ENCODE measurements around the gene MED15. TPM values are rescaled to one million over a fixed set of nuclear protein-coding genes. Genes with fewer than 3 reads are reported as not detected.
"Not testable (repeated sequence)": the region's sequence is repeated elsewhere in the genome, so short reads cannot be mapped to it uniquely, and the experiment has no call there.

The MED15 gene
- total RNA-seq, 1 experiment from 2014 or later, result 17.2 TPM

GRCh38 chr22:20589614-20590476, 82.4 kb downstream of the MED15 start:
- H3K27me3 ChIP-seq, result no peaks in the 10 kb centered on the region
- H3K36me3 ChIP-seq, result peaks cover 18% of the 10 kb centered on the region
- no peak for DNase-seq
- H3K4me3 ChIP-seq, result no peak overlapping the region
- no peaks in the 10 kb centered on the region for H3K9me3 ChIP-seq

- Histone ChIP-seq H3K27me3 (no peaks in the 10 kb centered on the region), H3K4me3 (no peak overlapping the region), H3K36me3 (peaks cover 11% of the 10 kb centered on the region; the same call in 1 of the 2 replicates), H3K9me3 (no peaks in the 10 kb centered on the region)
- no peak for DNase-seq
Measured at GRCh38 chr22:20590477-20591294, 83.3 kb downstream of the MED15 start.

GRCh38 chr22:20591295-20591645, 83.9 kb downstream of the MED15 start:
- H3K36me3 ChIP-seq, result peaks cover 10% of the 10 kb centered on the region; the same call in 1 of the 2 replicates
- DNase-seq, result no peak
- no peak overlapping the region for H3K4me3 ChIP-seq
- no peaks in the 10 kb centered on the region for H3K27me3 ChIP-seq
- H3K9me3 ChIP-seq, result no peaks in the 10 kb centered on the region

- H3K9me3 ChIP-seq, result no peaks in the 10 kb centered on the region
- H3K4me3 ChIP-seq, result no peak overlapping the region
- DNase-seq, result no peak
- peaks cover 5% of the 10 kb centered on the region; the same call in 1 of the 2 replicates for H3K36me3 ChIP-seq
- H3K27me3 ChIP-seq, result no peaks in the 10 kb centered on the region
Measured at GRCh38 chr22:20591660-20592310, 84.4 kb downstream of the MED15 start.

GRCh38 chr22:20594038-20594437, 86.6 kb downstream of the MED15 start:
- not testable (repeated sequence) for H3K4me3 ChIP-seq, H3K36me3 ChIP-seq, H3K27me3 ChIP-seq, H3K9me3 ChIP-seq, DNase-seq

- not testable (repeated sequence) for H3K9me3 ChIP-seq, H3K4me3 ChIP-seq, H3K27me3 ChIP-seq, H3K36me3 ChIP-seq, DNase-seq
Measured at GRCh38 chr22:20594486-20594885, 87.1 kb downstream of the MED15 start.

- DNase-seq, result no peak
- no peaks in the 10 kb centered on the region for H3K27me3 ChIP-seq
Measured at GRCh38 chr22:20595461-20595860, 88.1 kb downstream of the MED15 start.

GRCh38 chr22:20599117-20599516, 91.7 kb downstream of the MED15 start:
- Histone ChIP-seq H3K27me3 (no peaks in the 10 kb centered on the region), H3K9me3 (no peaks in the 10 kb centered on the region), H3K4me3 (no peak overlapping the region), H3K36me3 (no peaks in the 10 kb centered on the region)
- DNase-seq, result peak; percentile 19

More at GRCh38 chr22:20595461-20595860, 88.1 kb downstream of the MED15 start:
- H3K4me3 ChIP-seq, result no peak overlapping the region
- H3K9me3 ChIP-seq, result no peaks in the 10 kb centered on the region
- H3K36me3 ChIP-seq, result no peaks in the 10 kb centered on the region

- DNase-seq, result no peak
- Histone ChIP-seq H3K9me3 (no peaks in the 10 kb centered on the region), H3K36me3 (no peaks in the 10 kb centered on the region), H3K4me3 (no peak overlapping the region), H3K27me3 (no peaks in the 10 kb centered on the region)
Measured at GRCh38 chr22:20600137-20600673, 92.8 kb downstream of the MED15 start.

GRCh38 chr22:20601308-20601707, 93.9 kb downstream of the MED15 start:
- H3K4me3 ChIP-seq, result no peak overlapping the region
- H3K27me3 ChIP-seq, result no peaks in the 10 kb centered on the region
- no peaks in the 10 kb centered on the region for H3K9me3 ChIP-seq
- no peaks in the 10 kb centered on the region for H3K36me3 ChIP-seq
- DNase-seq, result no peak

- no peak for DNase-seq
- no peaks in the 10 kb centered on the region for H3K27me3 ChIP-seq
- no peak overlapping the region for H3K4me3 ChIP-seq
- H3K9me3 ChIP-seq, result no peaks in the 10 kb centered on the region
- H3K36me3 ChIP-seq, result no peaks in the 10 kb centered on the region
Measured at GRCh38 chr22:20602609-20603164, 95.3 kb downstream of the MED15 start.

- no peaks in the 10 kb centered on the region for H3K36me3 ChIP-seq
- no peak overlapping the region for H3K4me3 ChIP-seq
- H3K27me3 ChIP-seq, result no peaks in the 10 kb centered on the region
- H3K9me3 ChIP-seq, result no peaks in the 10 kb centered on the region
- DNase-seq, result no peak
Measured at GRCh38 chr22:20604092-20604747, 96.8 kb downstream of the MED15 start.

GRCh38 chr22:20604776-20605221, 97.4 kb downstream of the MED15 start:
- H3K9me3 ChIP-seq, result no peaks in the 10 kb centered on the region
- H3K27me3 ChIP-seq, result no peaks in the 10 kb centered on the region
- H3K4me3 ChIP-seq, result no peak overlapping the region
- DNase-seq, result no peak
- H3K36me3 ChIP-seq, result no peaks in the 10 kb centered on the region

- DNase-seq, result no peak
- Histone ChIP-seq H3K9me3 (no peaks in the 10 kb centered on the region), H3K27me3 (no peaks in the 10 kb centered on the region), H3K4me3 (no peak overlapping the region), H3K36me3 (no peaks in the 10 kb centered on the region)
Measured at GRCh38 chr22:20605328-20605727, 97.9 kb downstream of the MED15 start.

- Histone ChIP-seq H3K4me3 (no peak overlapping the region), H3K36me3 (no peaks in the 10 kb centered on the region), H3K9me3 (no peaks in the 10 kb centered on the region), H3K27me3 (no peaks in the 10 kb centered on the region)
- peak; percentile 22 for DNase-seq
Measured at GRCh38 chr22:20606041-20606783, 98.8 kb downstream of the MED15 start.

- Histone ChIP-seq H3K36me3 (no peaks in the 10 kb centered on the region), H3K4me3 (no peak overlapping the region), H3K9me3 (no peaks in the 10 kb centered on the region), H3K27me3 (no peaks in the 10 kb centered on the region)
- no peak for DNase-seq
Measured at GRCh38 chr22:20606784-20607128, 99.3 kb downstream of the MED15 start.
